COLO668 (cell line): ENCODE results near the gene LIFR.
"Not testable (repeated sequence)": the region's sequence is repeated elsewhere in the genome, so short reads cannot be mapped to it uniquely, and the experiment has no call there.

Experiments
- DNase-seq: peaks from one replicate; lab custom pipeline; 2025; ENCODE audit not compliant: unreplicated experiment; lab: John Stamatoyannopoulos, UW

The LIFR gene

DNA sequence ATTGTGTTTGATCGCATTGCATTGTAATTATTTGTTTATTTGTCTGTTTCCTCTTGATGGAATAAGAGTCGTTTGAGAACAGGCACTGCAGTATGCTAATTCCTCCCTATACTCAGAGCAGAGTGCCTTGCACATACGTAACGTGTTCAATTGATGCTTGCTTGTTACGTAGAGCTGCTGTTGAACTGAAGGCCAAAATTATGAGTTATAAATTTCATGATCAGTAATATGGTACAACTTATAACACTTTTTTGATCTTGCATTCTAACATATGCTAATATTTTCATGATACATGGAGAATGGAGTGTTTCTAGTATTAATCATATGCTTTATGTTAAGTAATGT, 26.5 kb upstream of the LIFR start:
- DNase-seq, result no peak

DNA sequence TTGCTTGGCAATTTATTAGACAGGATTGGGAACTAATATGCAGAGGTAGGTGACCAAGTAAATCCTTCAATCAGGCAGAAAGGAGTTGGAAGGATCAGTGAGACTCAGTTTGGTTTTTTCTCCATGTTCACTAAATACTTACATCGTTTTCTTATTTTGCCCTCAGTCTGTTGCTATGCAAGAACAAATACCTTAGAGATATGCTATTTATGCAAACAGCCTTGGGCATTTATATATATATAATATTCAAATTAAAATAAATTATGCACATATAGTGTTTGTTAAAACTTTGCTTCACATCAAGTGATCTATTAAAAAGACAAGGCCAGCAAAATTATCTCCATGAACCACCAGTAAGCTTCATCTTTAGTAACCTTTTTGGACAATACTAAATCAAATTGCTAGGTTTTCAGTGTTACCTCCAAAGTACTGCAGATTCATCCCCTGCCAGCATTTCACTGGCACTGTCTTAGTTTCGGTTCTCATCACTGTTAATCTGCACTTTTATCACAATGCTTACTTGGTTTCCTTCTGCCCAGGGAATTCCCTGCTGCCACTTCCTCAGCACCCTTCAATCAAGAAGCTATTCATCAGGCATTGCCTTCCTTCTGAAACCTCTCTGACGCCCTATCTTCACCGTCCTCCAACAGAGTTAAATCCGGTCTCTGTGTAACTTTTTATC, 26.0 kb upstream of the LIFR start:
- no peak for DNase-seq

DNA sequence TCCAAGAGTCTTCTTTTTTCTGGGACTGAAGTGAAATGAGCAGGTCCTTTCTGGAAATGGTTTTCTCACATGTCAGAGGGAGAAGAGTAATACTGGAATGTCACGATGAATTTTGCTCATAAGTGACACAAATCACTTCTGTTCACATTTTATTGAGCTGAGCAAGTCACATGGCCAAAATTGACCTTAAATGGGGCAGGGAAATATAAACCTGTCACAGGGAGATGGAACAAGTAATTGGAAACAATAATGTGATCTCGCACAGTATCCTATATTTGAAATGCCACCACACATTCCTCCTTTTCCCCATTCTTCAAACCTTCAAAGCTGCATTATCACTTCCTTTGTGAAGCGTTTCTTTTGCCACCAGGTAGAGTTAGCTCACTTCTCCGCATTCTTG, 25.2 kb upstream of the LIFR start:
- no peak for DNase-seq

DNA sequence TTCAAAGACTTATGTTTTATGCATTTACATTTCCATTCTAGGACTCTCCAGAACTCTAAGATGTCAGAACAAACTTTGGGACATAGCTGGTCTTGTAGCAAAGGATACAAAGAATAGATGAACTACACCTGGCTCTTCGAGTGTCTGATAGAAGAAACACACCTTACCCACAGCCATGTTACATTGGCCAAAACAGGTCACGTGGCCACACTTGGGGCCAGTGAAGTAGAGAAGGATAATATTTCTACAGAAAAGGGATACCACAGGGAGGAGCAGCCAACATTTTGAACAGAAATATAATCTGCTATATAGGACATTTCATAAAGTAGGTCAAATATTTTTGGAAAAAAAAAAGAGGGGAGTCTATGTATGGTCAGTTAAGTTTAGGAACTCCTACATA, 22.7 kb upstream of the LIFR start:
- DNase-seq, result no peak

DNA sequence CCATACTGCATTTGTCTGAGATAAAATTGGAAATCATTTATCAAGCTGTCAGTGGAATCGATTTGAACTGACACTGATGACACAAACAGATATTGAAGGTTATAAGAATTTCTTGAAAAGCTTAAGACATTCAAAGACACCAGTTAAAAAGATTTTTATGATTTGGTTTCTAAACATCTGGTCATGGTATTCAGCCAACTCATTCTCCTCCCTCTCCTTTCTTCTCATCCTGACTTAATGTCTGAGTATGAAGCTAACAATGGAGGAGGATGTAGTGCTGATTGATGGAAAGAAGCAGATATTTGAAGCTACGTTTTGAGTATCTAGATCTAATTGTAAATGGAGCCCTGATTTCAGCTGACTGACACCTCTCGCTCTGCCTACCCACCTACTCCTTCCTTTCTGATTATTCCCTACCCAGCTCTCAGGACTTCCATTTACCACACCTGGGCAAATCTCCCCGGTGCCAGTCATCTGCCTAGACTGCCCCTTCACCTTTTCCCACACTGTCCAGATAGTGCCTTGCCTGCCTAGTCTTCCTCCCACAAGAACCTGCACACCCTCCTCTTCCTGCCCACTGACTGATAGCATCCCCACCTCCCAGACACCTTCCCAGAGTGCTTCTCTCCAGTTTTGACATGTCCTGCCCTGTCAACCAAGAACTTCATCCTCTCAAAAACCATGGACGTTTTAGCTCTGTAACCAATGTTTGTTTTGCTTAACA, 20.7 kb upstream of the LIFR start:
- no peak for DNase-seq

DNA sequence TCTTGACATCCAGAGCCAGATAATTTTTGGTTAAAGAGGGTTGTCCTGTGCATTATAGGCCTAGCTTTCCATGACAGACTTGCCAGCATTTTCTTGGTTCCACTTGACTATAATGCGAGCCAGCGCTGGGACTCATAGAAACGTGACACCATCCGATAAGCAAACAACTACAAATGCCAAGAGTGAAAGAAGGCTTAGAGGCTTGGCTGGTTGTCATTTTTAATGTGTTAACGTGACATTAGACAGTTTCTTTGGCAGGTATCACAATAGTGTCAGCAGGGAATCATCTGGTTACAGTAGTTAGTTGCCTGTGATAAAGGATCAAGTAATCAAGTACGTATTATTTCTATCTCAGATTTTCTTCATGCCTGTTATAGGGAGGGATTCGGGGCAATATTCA, 20.0 kb upstream of the LIFR start:
- DNase-seq, result no peak

DNA sequence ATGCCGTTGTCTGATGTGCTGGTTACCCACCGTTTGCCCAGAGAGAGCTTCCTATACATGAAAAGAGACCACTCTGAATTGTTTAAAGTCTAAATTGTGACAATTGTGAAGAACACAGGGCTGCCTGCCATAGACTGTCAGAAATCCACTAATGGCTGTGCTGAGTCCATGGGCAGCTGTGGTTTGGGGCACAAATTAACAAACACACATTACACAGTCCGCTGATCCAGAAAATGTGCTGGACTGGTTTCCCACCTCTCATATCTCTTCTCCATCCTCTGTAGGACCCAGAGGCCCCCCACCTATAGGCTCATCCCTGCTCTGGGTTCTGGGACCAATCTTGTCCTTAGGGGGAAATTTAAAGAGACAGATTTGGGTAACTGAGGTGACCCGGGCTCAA, 19.0 kb upstream of the LIFR start:
- DNase-seq, result no peak

DNA sequence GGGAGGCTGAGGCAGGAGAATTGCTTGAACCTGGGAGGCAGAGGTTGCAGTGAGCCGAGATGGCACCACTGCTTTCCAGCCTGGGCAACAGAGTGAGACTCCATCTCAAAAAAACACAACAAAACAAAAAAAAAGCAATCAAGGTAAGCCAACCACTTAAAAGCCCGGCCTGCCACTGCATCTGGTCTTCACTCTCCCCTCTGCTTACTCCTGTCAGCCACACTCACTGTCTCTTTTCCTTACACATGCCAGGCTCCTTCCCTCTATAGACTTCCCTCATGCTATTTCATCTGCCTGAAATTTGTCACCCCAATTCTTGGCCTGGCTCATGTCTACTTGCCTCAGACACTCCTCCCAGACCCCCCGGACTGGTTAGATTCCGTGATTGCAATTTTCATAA, 17.6 kb upstream of the LIFR start:
- no peak for DNase-seq

DNA sequence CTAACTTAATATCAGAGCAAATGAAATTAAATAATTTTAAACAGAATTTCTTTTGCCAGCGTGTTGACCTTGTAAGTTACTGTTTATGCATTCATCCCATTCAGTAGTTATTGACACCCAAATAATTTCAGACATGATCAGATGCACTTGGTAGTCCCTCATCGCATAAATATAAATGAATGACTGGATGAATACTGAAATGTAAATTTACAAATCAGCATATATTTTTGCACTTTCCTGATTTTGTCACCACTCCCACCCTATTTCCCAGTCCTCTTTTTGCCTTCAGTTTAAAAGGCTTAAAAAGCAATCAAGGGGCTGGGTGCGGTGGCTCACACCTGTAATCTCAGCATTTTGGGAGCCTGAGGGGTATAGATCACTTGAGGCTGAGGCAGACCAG, 17.1 kb upstream of the LIFR start:
- DNase-seq, result no peak

DNA sequence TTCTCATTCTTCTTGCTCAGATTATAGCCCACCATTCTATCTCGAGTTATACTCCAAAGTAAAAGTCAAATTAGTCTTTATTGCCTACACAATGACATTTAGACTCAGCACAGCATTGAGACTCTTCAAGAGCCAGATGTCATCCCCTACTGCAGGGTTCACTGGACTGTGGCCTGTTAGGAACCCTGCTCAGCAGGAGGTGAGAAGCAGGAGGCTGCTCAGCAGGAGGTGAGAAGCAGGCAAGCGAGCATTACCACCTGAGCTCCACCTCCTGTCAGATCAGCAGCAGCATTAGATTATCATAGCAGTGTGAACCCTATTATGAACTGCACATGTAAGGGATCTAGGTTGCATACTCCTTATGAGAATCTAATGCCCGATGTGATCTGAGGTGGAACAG, 12.7 kb upstream of the LIFR start:
- no peak for DNase-seq

DNA sequence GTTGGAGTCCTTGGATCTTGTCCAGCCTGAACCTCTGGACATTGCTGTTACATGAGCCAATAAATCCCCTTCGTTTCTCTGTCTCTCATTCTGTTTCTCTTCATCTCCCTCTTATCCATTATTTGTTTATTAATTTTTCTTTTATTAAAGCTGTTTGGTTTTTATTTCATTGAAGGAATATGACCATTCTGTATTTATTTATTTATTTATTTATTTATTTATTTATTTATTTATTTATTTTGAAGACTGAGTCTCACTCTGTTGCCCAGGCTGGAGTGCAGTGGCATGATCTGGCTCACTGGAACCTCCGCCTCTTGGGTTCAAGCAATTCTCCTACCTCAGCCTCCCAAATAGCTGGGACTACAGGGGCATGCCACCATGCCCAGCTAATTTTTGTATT, 10.9 kb upstream of the LIFR start:
- DNase-seq, result not testable (repeated sequence)

DNA sequence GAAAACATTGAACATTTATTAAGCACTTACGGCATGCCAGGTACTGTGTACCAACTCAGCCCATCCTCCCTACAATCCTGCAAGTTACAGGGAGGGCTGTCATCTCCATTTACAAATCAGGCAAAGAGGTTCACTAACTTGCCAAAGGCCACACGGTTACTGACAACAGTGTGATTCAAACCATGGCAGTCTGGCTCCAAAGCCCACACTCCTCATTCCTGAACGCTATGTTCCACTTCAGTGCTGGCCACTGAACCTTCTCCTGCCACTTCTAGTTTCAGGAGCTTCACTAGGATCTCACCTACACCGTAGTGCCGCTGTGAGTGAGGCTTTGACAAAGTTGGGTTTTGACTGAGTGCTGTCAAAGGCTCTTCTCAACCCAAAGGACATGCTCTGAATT, 7.2 kb upstream of the LIFR start:
- DNase-seq, result no peak

DNA sequence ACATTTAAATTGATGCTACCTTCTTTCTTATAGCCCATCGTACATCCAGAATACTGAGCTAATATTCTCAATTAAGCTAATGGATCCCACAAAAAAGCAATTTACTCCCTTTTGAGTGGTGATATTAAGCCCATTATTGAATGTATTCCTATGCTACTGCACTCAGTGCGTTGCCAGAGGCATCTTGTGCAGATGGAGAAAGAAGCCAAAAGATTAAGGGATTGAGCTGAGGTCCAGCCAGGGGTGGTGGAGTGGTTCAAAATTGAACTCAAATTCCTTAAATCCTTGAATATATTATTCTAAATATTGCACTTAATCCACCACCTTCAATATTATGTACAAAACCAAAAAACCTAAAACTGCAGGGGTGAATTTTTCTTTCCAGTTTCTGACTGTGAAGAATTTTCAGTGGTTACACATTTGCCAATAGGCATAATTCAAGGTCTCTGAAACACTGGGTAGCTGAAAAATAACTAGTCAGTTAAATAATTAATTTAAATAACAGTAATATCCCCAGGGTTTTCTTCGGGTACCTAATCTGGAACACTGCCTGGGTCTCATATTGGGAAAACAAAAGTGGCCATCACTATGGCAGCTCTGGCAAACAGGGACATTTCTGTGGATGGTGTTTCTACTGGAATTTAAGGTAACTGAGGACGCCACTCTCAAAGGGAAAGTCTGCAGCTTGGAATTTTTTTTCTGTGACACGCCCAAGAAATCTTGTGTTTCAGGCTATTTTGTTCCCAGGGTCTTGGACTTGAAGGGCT, 6.2 kb upstream of the LIFR start:
- no peak for DNase-seq

DNA sequence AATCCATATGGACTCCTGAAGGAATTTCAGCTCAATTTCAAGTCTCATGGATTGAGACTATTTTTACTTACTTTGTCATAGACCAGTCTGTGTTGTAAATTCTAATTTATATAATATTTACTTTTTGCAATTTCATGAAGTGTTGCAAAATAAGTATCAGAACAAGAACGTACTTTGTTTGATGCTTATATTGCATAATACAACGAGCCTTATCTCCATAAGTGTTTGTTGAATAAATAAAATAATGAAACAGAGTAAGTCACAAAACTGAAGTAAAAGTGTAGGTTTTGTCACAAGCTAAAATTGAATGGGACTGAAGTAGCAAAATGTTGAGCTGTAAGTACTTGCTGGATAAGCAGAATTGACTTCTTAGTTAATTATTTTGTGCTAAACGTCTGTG, 3.0 kb upstream of the LIFR start:
- DNase-seq, result no peak

DNA sequence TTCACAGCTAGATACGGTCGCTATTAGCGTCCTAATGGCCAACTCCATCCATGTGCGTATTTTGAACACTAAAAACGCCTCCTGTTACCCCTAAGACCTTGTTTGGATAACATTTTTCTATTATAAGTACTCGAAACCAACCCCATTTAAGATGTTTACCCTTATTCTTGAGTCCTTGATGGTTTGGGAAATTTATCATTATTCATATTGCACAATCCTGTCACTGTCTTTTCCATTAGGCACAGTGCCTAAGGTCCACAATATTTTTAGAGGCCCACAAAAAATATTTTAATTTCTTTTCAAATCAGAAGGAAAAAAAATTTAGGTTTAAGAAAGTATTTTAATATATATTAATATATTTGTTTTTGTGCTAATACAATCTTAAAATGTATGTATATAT, 1.3 kb upstream of the LIFR start:
- DNase-seq, result no peak

DNA sequence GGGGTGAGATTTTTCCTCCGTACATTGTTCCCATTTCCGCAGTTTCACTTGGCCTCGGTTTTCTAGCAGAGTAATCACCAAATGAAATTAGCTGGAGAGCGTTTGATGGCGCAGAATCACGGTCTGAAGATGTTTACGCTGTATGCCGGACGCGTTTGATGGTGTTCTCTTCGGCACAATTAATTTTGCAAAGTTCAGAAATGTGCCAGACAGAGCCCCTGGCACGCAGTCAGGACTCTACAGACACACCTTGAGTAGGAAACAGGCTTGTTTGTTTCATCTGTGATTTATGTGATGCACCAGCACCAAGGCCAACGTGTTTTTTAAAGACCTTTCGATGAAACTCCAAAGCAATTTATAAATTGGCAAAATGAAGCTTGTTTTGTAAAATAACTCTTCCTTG, 863 bp upstream of the LIFR start:
- DNase-seq, result no peak

DNA sequence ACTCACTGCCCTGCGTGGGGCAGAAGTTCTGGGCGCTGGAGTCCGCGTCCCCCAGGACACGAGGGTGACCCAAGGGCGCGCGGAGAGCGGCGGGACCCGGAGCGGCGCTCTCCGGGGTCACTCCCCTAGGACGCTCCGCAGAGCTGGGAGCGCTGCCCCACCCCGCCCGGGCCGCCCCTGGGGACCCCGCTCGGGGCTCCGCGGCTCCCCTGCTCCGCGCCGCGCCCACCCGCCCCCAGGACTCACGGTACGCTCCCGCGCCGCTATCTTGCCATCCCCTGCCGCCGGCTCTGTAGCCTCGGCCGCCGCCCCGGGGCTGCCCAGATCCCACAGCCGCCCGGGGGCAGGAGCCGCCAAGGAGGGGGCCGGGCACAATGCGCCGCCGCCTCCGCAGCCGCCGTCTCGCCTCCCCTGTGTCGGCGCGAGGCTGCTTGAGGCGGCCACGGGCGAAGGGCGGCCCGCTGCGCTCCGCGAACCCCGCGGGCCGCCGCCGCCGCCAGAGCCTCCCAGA, 303 bp downstream of the LIFR start:
- no peak for DNase-seq

DNA sequence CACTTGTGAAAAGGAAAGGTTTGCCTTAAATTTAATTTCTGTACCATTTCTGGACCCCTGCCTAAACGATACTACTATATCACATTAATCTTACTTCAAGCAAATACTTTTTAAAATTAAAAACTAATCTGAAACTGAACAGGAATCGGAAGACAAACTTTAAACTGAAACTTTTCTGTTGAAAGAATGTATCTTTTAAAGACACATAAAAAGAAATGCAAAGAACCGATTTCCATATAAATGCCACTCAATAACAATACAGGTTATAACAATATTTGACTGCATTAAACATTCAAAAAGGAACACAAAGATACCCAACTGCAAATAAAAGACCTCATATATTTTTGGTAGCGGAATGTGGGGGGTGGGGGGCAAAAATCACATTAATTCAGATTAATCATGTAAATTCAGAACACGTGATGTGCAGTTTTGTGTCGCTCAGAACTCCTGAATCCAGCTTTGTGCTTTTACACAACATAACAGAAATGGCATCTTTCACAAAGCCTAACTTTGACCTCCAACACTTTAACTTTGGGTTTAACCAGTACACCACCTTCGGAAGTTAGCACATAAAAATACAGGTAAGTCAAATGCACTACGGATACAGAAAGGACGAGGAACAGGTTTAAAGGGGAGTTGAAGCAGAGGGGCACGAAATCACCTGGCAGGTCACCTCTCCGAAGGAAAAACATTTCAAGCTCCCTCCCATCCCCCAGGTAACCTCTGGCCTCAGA, 925 bp downstream of the LIFR start:
- no peak for DNase-seq

DNA sequence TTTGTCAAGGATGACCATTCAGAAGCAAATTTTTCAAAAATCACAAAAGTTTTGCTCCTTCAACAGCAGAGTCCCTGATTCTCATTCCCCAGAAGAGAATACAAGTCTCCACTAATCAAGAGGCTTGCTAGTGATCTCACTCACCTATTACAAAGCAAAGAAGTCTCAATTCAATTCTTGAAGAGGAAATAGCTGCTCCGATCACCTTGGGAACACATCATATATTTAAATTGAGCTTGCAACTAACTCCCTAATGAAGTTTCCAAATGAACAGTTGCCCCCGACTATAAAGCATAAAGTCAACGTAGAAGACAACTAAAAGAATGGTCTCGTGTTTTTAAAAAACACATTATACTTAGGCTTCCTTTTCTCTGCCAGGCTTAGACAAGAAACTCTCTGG, 1.6 kb downstream of the LIFR start:
- no peak for DNase-seq

DNA sequence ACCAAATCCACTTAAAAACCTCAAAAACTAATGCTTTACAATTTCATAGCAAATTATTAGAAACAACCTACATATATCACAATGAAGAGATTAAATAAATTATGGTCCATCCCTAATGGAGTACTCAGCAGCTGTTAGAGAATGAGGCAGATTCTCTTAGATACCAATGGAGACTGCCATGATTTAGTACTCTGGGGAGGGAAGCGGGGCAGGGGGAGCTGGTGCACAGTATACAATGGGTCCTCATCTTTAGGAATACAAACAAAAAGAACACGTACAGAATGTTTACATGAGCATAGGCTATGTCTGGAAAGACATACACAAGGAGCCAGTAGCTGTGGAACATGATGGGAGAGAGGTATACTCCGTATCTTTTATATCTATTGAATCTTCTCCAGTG, 2.0 kb downstream of the LIFR start:
- DNase-seq, result no peak

DNA sequence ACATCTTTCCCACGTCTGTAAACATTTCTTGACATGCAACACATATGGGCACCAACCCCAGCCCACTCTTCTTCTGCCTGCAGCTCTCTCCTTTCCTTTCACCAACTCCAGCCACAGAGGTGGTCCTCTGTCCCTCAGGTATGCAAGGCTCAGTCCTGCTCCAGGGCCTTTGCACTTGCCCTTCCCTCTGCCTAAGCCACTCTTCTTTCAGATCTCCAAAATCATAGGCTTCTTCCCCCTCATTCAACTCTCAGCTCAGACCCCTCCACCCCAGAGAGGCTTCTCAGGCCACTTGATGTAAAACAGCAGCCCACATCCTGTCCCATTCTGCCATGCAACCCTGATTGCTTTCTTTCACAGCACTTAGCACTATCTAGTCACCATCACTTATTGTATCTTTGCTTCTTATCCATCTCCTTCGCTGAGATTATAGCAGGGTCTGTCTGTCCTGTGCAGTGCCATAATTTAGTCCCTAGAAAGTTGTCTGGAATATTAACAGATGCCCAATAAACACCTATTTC, 3.4 kb downstream of the LIFR start:
- no peak for DNase-seq
